ENCODE measurements around the gene EMILIN1.
"Not testable (repeated sequence)": the region's sequence is repeated elsewhere in the genome, so short reads cannot be mapped to it uniquely, and the experiment has no call there.

EMILIN1 gene

GRCh38 chr2:27054721-27055120 is 23.7 kb upstream of the EMILIN1 start:
- DNase-seq (ENCODE audit: low spot score), result no peak

GRCh38 chr2:27057184-27057583 is 21.2 kb upstream of the EMILIN1 start:
- DNase-seq (ENCODE audit: low spot score), result no peak

DNA sequence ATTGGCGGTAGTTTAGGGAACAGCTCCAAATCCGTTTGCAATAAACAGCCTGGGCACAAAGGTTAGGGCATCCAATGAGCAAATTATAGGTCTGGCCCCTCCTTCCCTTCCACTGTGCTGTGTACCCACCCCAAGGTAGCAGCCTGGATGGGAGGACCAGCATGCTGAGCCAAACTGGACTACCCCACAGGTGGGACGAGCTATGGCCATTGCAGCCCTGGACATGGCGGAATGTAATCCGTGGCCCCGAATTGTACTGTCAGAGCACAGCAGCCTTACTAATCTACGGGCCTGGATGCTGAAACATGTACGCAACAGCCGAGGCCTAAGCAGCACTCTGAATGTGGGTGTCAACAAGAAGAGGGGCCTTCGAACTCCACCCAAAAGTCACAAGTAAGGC is 20.2 kb upstream of the EMILIN1 start:
- no peak for DNase-seq (ENCODE audit: low spot score)

GRCh38 chr2:27059141-27059820 is 19.1 kb upstream of the EMILIN1 start:
- no peak for DNase-seq (ENCODE audit: low spot score)

GRCh38 chr2:27060323-27060722 is 18.1 kb upstream of the EMILIN1 start:
- DNase-seq (ENCODE audit: low spot score), result no peak

DNA sequence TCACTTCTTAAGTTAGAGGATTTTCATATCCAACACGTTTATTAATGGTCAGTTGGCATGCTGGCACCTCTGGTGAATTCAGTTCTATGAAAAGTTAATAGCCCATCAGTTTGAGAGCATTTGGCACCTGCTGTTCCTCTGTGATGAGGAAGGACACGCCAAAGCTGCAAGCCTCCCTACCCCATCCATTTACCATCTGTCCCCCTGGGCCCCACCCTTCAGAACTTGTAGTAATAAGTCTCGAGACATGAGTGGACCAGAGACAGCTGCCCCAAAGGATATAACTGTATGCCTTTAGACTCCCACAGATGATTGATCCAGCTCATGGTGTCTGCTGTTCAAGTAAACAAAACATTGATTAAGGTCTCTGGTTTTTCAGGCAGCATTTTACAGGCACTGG is 13.3 kb upstream of the EMILIN1 start:
- DNase-seq (ENCODE audit: low spot score), result no peak

DNA sequence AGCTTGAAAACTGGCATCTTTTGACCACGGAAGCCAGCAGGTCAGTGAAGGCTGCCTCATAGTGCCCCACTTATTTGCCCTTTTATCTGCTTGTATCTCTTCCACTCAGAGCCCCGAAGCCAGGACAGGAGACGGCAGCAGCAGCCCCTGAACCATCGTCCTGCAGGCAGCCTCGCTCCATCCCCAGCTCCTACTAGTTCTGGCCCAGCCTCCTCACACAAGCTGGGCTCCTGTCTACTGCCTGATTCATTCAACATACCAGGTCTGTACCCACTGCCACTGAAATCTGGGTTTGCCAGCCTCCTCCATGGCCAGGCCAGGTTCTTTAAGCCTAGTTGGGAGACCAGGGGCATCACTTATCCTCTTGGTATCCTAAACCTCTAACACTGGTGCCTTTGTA is 11.0 kb upstream of the EMILIN1 start:
- no peak for DNase-seq (ENCODE audit: low spot score)

DNA sequence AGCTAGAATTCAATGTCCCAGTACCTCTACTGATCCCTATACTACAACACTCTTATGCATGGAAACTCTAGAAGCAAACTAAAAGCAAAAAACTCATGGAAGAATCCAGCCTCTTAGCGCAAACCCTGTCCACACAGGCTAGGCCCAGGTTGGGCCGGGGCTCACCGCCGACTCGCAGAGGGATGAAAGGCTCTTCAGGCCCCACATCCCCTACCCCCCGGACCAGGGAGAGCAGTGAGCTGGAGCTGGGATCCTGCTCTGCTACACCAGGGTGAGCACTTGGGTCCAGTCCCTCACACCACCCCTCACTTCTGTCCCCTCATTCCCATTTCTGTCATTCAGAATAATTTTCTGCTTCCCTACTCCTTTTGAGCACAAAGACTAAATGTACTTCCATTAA is 9.0 kb upstream of the EMILIN1 start:
- no peak for DNase-seq (ENCODE audit: low spot score)

DNA sequence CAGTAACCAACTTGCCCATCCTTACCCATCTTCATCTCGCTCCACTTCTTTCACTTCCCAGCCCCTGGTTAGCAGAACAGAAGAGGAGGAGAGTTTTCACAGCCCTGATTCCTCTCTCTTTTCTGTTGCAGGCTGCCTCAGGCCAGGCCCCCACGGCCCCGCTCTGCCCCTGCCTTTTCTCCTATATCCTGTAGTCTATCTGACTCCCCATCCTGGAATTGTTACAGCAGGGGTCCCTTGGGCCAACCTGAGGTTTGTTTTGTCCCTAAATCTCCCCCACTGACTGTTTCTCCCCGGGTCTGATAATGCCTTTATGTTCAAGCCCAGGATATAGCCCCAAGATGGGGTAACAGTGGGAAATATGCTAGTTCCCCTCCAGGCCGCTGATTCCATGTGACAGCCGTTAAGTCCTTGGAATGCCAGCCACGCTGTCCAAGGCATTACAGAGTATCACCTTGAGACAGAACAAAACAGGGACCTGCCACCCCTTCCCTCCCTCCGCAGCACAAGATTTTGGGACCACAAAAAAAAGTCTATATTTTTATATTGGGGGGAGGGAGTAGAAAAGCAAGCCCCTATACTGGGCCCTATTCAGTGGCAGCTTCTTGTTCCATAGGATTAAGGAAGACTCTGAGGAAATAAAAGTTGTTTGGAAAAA is 8.3 kb upstream of the EMILIN1 start:
- no peak for DNase-seq (ENCODE audit: low spot score)

DNA sequence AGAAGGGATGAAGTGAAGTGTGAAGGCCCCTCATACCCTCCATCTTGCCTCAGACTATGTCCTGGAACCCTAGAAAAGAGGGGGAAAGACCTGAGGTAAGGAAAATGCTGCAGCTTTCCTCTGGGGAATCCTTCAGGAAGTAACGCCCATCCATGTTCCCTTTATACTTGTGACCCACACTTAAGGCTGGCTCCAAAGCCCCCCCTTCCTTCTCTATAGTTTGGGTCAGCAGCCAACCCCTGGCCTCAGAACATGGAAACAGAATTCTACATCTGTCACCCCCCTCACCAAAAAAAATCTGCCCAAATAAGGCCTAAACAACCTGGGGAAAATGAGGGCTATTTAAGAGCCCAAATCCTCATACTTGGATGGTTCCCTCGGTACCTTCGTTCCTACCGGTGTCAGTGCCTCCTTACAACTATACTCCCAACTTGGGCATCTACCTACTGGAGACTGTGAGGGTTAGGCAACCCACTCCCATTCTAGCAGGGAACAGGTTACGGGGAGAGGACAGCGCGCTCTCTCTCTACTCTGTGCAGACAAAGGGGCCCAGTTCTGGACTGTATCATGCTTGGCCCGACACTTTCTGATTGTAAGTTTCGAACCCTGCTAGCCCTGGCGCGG is 7.7 kb upstream of the EMILIN1 start:
- DNase-seq (ENCODE audit: low spot score), result no peak

DNA sequence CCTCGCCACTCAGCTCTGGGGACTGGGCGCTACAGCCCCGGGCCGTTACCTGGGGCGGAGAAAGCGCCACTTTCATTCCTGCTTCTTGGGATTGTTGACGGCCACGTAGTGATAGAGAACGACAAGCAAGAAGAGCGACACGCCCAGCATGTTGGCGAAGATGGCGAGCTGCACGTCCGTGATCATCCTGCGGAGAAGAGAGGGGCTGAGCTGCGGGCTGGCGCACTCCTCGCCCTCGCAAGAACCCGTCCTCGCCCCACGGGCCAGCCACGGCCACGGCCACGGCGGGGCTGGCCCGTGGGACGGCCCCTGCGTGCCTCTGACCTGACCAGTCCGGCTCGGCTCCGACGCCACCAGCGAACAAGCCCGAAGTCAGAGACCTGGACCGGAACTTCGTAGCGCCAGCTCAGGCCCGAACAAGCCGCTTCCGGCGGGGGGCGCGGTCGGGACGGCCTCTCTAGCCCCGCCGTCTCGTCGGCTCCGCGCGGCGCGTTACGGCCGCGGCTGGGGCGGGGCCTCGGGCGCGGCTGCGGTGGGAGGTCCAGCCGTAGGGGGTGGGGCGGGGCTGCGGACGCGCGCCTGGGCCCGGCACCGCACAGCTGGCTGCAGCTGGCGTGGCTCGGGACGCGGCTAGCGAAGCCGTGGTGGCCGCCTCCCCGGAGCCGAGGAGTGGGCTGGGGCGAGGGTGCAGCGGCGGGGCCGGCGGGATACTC is 7.0 kb upstream of the EMILIN1 start, which contains the start of gene OST4:
OST4 (minus strand) TSS at position 378 of the 713 bp plus-strand sequence.
- DNase-seq (ENCODE audit: low spot score), result peak; percentile 97

- DNase-seq (ENCODE audit: low spot score), result no peak
These were observed 6.2 kb upstream of the EMILIN1 start for GRCh38 chr2:27071990-27072830.

GRCh38 chr2:27072920-27073319 is 5.5 kb upstream of the EMILIN1 start:
- no peak for DNase-seq (ENCODE audit: low spot score)

DNA sequence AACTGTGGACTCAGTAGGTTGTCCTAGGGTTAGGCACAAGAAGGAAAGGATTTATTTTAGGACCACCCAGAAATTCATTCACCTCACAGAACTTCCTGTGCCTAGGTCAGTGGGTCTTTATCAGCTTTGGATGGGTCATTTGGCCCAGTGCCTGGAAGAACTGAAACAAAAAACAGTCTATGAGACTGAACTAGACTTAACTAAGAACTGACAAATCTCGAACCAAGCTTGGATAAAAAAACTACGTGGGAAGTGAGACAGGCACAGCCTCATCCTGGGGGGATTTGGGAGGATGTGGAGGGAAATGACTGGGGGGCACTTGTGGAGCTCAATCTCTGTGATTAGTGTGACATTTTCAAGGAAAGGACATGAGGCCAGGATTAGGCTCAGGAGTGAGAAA is 4.6 kb upstream of the EMILIN1 start:
- DNase-seq (ENCODE audit: low spot score), result no peak

GRCh38 chr2:27074738-27075565 is 3.5 kb upstream of the EMILIN1 start:
- no peak for DNase-seq (ENCODE audit: low spot score)

DNA sequence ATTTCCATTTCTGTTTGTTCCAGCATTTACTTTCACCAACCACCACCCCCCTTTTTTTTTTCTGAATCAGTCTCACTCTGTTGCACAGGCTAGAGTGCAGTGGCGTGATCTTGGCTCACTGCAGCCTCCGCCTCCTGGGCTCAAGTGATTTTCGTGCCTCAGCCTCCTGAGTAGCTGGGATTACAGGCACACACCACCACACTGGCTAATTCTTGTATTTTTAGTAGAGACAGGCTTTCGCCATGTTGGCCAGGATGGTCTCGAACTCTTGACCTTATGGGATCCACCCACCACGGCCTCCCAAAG is 2.9 kb upstream of the EMILIN1 start:
- not testable (repeated sequence) for DNase-seq (ENCODE audit: low spot score)

GRCh38 chr2:27076323-27076722 is 2.1 kb upstream of the EMILIN1 start:
- no peak for DNase-seq (ENCODE audit: low spot score)

DNA sequence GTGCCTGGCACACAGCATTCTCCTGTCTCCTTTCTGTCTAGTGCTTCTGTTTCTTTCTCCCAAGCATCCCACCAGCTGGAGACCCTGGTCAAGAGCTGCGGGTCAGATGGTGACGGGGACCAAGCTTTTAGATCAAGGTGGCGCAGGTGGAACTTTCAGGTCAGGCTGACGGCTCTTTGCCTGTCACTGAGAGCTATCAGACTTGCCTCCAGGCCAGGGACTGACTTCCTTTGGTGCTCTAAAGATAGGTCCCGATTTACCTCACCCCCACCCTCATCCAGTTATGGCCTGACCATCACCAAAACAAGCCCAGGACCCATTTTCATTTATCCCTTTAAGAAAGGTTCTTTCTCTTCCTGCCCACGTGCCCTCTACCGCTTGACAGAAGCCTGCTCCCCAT is 1.2 kb upstream of the EMILIN1 start:
- DNase-seq (ENCODE audit: low spot score), result no peak

DNA sequence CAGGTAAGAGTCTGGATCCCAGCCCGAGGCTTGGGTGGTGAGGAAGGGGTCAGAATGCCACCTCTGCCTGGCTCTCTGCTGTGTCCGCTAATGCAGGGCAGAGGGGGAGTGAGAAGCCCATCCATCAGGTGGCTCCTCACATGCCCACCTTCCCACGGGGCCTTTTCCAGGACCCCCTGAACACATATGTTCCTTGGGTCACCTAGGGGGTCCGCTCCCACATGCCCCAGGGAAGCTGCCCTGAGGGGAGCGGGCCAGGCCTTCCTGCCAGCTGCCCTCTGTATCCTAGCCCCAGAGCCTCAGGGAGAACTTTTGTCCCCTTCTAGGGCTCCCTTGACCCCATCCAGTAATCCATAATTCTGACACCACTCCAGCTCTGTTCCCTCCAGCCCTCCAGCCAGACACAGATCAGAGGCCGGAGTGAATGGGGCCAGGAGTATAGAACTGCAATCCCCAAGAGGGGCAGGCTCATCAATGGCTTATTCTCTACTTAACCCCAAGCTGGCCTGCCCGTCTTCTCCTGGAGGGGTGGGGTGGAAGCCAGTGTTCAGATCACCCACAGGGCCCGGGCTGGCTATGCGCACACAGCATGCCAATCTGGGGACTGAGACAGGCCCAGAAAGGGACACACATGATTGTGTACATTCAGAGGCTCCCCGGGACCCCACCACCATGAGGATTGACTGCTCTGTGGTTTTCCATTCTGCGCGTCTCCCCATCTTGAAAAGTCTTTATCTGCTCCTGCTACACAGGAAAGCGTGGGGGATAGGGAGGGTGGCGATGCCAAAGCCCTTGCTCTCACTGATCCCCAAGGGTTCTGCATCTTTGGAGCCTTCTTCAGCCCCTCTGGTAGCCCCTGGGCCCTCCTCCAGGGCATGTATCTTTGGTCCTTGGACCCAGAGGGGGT is 1.1 kb downstream of the EMILIN1 start:
- DNase-seq (ENCODE audit: low spot score), result no peak

DNA sequence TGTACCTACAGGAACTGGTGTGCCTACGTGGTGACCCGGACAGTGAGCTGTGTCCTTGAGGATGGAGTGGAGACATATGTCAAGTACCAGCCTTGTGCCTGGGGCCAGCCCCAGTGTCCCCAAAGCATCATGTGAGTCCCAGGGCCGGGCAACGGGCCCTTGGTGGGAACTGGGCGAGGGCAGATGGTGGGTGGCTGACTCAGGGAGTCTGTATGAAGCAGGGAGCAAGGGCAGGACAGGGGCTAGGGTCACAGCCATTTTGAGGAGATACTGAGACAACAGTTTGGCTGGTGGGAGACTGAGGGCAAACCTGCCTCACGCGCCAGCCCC is 1.7 kb downstream of the EMILIN1 start:
- no peak for DNase-seq (ENCODE audit: low spot score)
